Measurements from ENCODE around the gene PLGRKT. TPM values are rescaled to one million over a fixed set of nuclear protein-coding genes. Genes with fewer than 3 reads are reported as not detected.
"Not testable (repeated sequence)": the region's sequence is repeated elsewhere in the genome, so short reads cannot be mapped to it uniquely, and the experiment has no call there.

The PLGRKT gene
- total and polyA plus RNA-seq, 2 donors (not counting 3 experiments of a cell fraction or from before 2014, with no cell fraction given), result 3.8 to 21.2 TPM

- H2AFZ ChIP-seq (ENCODE audit: low read depth, low read length); intact Hi-C loops (cut with micrococcal nuclease); H3K9ac ChIP-seq (replicated peaks; ENCODE audit: extremely low read depth, insufficient read depth, low read length); H3K27ac ChIP-seq (ENCODE audit: insufficient read depth, low read depth, low read length); H3K36me3 ChIP-seq (ENCODE audit: control insufficient read depth in 2 of 2, extremely low read depth in 1 of 2, insufficient read depth in 2 of 2, low read length in 2 of 2); H3K9me3 ChIP-seq (replicated peaks; ENCODE audit: control insufficient read depth, insufficient read depth, low read length); H3K79me2 ChIP-seq (ENCODE audit: control insufficient read depth, insufficient read depth, low read length); H3K9me1 ChIP-seq (replicated peaks; ENCODE audit: control insufficient read depth, extremely low read depth, insufficient read depth, low read length); H3K4me2 ChIP-seq (ENCODE audit: insufficient read depth, low read length); FAIRE-seq; DNase-seq (ENCODE audit: low read depth, low spot score); H3K4me3 ChIP-seq (replicated peaks in 1 of 3; ENCODE audit: insufficient read depth in 1 of 3, low read depth in 1 of 3, low read length in 3 of 3); H3K27me3 ChIP-seq (ENCODE audit: control insufficient read depth in 2 of 2, insufficient read depth in 2 of 2, low read length in 2 of 2); BruUV-seq (replicated peaks); POLR2A ChIA-PET; H4K20me1 ChIP-seq (replicated peaks; ENCODE audit: control insufficient read depth, extremely low read depth, insufficient read depth, low read length): not testable (repeated sequence)
- peaks cover 17% of the 10 kb centered on the region for H3K4me1 ChIP-seq (ENCODE audit: control insufficient read depth, extremely low read depth, insufficient read depth, low read length)
- dilution Hi-C loops (cut with MboI; ENCODE audit: extremely low pct_ligation_motif_present, low sequenced_read_pairs), result loop anchor here (25.0 kb wide), 1 partner anchor 246 kb away; the partner anchor contains the start of gene INSL6
- CTCF ChIA-PET, result interaction anchor here (1.0 to 1.6 kb wide), 2 partner anchors 8 to 247 kb away, joined by 3 to 10 read pairs; no protein-coding TSS in a partner anchor
Measured at GRCh38 chr9:5432890-5433289, 4.8 kb downstream of the PLGRKT start.

GRCh38 chr9:5430912-5431311 lies 6.8 kb downstream of the PLGRKT start:
- Histone ChIP-seq H3K9me3 (replicated peaks; ENCODE audit: control insufficient read depth, insufficient read depth, low read length) (no peaks in the 10 kb centered on the region), H4K20me1 (replicated peaks; ENCODE audit: control insufficient read depth, extremely low read depth, insufficient read depth, low read length) (no peaks in the 10 kb centered on the region), H3K79me2 (ENCODE audit: control insufficient read depth, insufficient read depth, low read length) (no peaks in the 10 kb centered on the region), H3K27me3 (ENCODE audit: control insufficient read depth in 2 of 2, insufficient read depth in 2 of 2, low read length in 2 of 2) (no peaks in the 10 kb centered on the region), H3K4me3 (replicated peaks in 1 of 3; ENCODE audit: insufficient read depth in 1 of 3, low read depth in 1 of 3, low read length in 3 of 3) (no peak overlapping the region), H3K4me1 (ENCODE audit: control insufficient read depth, extremely low read depth, insufficient read depth, low read length) (peaks cover 3% of the 10 kb centered on the region), H3K9ac (replicated peaks; ENCODE audit: extremely low read depth, insufficient read depth, low read length) (no peak overlapping the region), H2AFZ (ENCODE audit: low read depth, low read length) (no peak overlapping the region), H3K4me2 (ENCODE audit: insufficient read depth, low read length) (no peak overlapping the region), H3K36me3 (ENCODE audit: control insufficient read depth in 2 of 2, extremely low read depth in 1 of 2, insufficient read depth in 2 of 2, low read length in 2 of 2) (no peaks in the 10 kb centered on the region), H3K27ac (ENCODE audit: insufficient read depth, low read depth, low read length) (no peak overlapping the region), H3K9me1 (replicated peaks; ENCODE audit: control insufficient read depth, extremely low read depth, insufficient read depth, low read length) (no peaks in the 10 kb centered on the region)
- CTCF ChIA-PET, result interaction anchor here (1.0 to 1.2 kb wide), 2 partner anchors 10 to 143 kb away, joined by 3 read pairs; no protein-coding TSS in a partner anchor
- TF ChIP-seq POLR2A (IDR thresholded peaks at IDR 0.05; ENCODE audit: low read depth, low read length), result no peak
- POLR2A ChIA-PET, result no interaction called here
- FAIRE-seq (peak; percentile 12), DNase-seq (ENCODE audit: low read depth, low spot score) (no peak)
- no TSS peak for BruUV-seq (replicated peaks)
- dilution Hi-C loops (cut with MboI; ENCODE audit: extremely low pct_ligation_motif_present, low sequenced_read_pairs), result loop anchor here (25.0 kb wide), 1 partner anchor 244 kb away; the partner anchor contains the start of gene INSL6
- intact Hi-C loops (cut with micrococcal nuclease), result no loop called here

Data from endothelial cell of umbilical vein (primary cell).